GM10248 (cell line): ENCODE measurements around the gene ARL13B.
"Not testable (repeated sequence)": the region's sequence is repeated elsewhere in the genome, so short reads cannot be mapped to it uniquely, and the experiment has no call there.

ENCODE experiments used
- CTCF ChIA-PET: fragments of 300-600 bp; sonication (Branson Sonifier 250); formaldehyde crosslinking; extraction: SDS; loops from one replicate; lab custom pipeline; 2021; ENCODE audit warnings: antibody characterized with exemption; lab: Yijun Ruan, JAX
- POLR2A ChIA-PET: fragments of 350-650 bp; sonication (Branson Sonifier 250); formaldehyde crosslinking; extraction: SDS; loops from one replicate; lab custom pipeline; 2020; ENCODE audit warnings: antibody characterized with exemption; lab: Yijun Ruan, JAX
- DNase-seq: peaks from one replicate; pipeline ENCODE4 v3.0.0; 2012; ENCODE audit errors: extremely low spot score
- TF ChIP-seq, protein P1 (sequence below): IDR thresholded peaks from 2 replicates; pipeline ENCODE4 v1.5.1; 2012; ENCODE audit warnings: mild to moderate bottlenecking, low read depth; ENCODE audit errors: extremely low read depth, missing control alignments, control extremely low read depth

Gene ARL13B

DNA sequence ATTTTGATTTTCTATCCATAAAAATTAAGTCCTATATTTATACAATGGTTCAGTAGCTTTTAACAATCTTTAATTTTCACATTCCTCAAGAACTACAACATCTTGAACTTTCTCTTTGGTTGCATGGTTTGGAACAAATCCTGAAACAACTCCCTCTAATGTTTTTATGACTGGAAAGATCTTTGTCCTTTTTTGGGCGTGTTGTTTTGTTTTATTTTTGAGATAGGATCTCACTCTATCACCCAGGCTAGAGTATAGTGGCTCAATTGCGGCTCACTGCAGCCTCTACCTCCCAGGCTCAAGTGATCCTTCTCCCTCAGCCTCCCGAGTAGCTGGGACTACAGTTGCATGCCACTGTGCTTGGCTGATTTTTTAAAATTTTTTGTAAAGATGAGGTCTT is 44.4 kb downstream of the ARL13B start:
- TF ChIP-seq, protein P1, sequence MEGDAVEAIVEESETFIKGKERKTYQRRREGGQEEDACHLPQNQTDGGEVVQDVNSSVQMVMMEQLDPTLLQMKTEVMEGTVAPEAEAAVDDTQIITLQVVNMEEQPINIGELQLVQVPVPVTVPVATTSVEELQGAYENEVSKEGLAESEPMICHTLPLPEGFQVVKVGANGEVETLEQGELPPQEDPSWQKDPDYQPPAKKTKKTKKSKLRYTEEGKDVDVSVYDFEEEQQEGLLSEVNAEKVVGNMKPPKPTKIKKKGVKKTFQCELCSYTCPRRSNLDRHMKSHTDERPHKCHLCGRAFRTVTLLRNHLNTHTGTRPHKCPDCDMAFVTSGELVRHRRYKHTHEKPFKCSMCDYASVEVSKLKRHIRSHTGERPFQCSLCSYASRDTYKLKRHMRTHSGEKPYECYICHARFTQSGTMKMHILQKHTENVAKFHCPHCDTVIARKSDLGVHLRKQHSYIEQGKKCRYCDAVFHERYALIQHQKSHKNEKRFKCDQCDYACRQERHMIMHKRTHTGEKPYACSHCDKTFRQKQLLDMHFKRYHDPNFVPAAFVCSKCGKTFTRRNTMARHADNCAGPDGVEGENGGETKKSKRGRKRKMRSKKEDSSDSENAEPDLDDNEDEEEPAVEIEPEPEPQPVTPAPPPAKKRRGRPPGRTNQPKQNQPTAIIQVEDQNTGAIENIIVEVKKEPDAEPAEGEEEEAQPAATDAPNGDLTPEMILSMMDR, result no peak
- DNase-seq, result no peak
- CTCF ChIA-PET, result interaction anchor here (1.0 to 3.3 kb wide), 5 partner anchors 8 to 48 kb away, joined by 3 to 14 read pairs (median 5); no protein-coding TSS in a partner anchor
- POLR2A ChIA-PET, result no interaction called here

DNA sequence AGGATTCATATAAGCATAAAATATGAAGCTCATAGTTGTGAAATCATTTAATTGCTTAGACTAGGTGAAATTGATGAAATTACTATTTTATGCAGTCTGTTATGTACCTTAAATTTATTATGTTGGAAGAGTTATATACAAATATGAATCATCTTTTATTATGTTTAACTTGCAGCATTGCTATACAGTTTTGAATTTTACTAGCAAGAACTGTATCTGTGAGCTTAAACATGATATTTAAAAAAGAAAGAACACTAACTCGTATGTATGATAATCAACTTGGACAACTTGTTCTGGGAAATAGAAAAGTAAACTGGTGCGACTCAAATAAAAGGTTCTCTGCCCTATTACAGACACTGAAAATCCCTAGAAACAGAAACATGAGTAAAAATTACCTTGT is 46.7 kb downstream of the ARL13B start:
- CTCF ChIA-PET, result interaction anchor here (0.8 to 3.3 kb wide), 3 partner anchors 11 to 29 kb away, joined by 3 to 14 read pairs (median 3); no protein-coding TSS in a partner anchor
- TF ChIP-seq, protein P1, result no peak
- DNase-seq, result no peak
- POLR2A ChIA-PET, result no interaction called here

DNA sequence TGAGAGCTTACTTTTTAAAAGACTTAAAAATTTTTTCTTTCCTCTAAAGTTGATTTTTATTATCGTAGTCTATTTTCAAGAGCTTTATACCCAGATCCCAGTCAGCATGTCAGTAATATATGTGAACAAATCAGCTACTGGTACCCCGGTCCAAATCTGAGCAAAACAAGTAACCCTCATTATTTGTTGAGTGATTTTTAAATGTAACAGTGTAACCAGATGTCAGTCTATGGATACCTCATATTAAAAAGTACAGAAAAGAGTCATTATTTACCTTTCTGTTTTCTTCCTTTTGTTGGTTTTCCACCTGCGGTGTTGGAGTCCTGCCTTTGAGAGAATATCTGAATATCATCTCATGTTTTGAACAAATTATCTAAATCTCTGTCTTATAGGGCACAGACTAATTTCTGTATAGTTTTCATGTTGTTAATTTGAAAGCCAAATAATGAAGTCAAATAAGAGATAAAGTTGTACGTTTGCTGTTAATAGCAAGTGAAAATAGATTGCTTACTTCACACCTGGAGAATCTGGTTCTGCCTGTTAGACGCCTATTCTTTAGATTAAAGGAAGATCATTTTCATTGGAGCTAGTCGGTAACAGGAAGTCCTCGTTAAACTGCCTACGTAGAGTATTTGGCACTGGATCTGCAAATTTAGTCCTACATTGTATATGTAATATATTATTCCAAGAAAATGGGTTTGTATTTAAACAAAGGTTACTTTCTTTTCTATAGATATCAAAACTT is 48.3 kb downstream of the ARL13B start, which contains the start of gene STX19:
STX19 (minus strand) TSS at position 505 of the 745 bp plus-strand sequence. CDS start 13,328 bp downstream, outside the sequence.
- TF ChIP-seq, protein P1, result no peak
- CTCF ChIA-PET, result interaction anchor here (1.0 to 1.5 kb wide), 2 partner anchors 8 to 23 kb away, joined by 3 to 5 read pairs; no protein-coding TSS in a partner anchor
- POLR2A ChIA-PET, result no interaction called here
- no peak for DNase-seq

DNA sequence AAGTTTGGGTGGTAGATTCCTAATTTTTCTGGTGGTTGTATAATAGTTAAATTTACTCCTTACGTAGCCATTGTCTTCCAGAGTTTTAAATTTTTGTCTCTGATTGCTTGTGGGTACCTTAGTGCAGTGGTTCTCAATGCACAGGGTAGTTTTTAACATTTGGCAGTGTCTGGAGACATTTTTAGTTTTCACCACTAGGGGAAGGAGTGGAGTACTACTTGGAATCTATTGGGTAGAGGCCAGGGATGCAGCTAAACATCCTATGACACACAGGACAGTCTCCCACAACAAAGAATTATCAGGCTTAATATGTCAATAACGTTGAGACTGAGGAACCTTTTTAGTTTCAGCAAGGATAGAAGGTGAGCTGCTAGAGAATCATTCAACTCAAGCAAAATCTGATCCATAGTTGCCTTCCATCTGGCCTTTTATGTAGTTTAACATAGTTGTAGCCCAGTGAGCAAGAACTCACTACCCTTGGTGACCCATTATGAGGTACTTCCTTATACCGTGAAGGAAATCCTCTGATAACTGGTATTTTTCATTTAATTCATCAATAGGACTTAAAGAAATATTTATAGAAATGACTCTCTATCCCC is 57.1 kb downstream of the ARL13B start:
- CTCF ChIA-PET, result interaction anchor here (0.9 to 2.3 kb wide), 10 partner anchors 9 to 78 kb away, joined by 3 to 14 read pairs (median 4); partner anchors contain the start of genes DHFR2, NSUN3 and STX19
- peak; percentile 18 for DNase-seq
- POLR2A ChIA-PET, result no interaction called here

DNA sequence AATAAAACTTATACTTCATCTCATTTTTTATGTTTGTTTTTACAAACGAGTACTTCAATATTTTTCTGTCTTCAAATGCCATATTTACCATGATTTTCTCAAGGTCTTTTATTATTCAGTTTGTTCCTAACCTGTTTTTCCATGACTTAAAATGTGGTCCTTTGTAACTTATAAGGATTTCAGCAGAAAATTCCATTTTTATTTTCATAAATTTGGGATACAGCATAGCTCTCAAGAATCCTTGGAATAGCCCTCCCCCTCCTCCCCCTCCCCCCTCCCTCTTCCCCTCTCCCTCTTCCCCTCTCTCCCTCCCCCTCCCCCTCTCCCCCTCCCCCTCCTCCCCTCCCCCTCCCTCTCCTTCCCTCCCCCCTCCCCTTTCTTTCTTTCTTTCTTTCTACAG is 63.3 kb downstream of the ARL13B start:
- no peak for DNase-seq
- ChIA-PET POLR2A (no interaction called here), CTCF (no interaction called here)
- TF ChIP-seq, protein P1, result no peak

More for the DNA sequence above, 57.1 kb downstream of the ARL13B start:
- TF ChIP-seq, protein P1, result peak; percentile 31

- DNase-seq, POLR2A ChIA-PET, CTCF ChIA-PET: not testable (repeated sequence)
These were observed 64.4 kb downstream of the ARL13B start for GRCh38 chr3:94044100-94044936.
